CD14-positive monocyte (primary cell): ENCODE data around the gene STIM1. TPM values are rescaled to one million over a fixed set of nuclear protein-coding genes. Genes with fewer than 3 reads are reported as not detected.

Experiments
- DNase-seq, 3 donors: peaks; one replicate each; pipeline ENCODE4 v3.0.0-alpha.2; 2011 to 2022
- H2AFZ ChIP-seq: 2 replicates; pipeline ENCODE4 v1.6.0; 2012; ENCODE audit warnings: mild to moderate bottlenecking, low read depth, low read length, inconsistent platforms; ENCODE audit not compliant: insufficient read depth, poor library complexity, severe bottlenecking
- H3K27ac ChIP-seq, 2 donors: 1 replicate in 1 of 2; 2 replicates in 1 of 2; pipeline ENCODE4 v1.5.1; 2012 to 2013; ENCODE audit warnings: low read length in 2 of 2, control low read depth in 1 of 2, inconsistent platforms in 1 of 2, low read depth in 1 of 2, mild to moderate bottlenecking in 1 of 2
- H3K27me3 ChIP-seq, 2 donors: one replicate each; pipeline versions ENCODE4 v1.6.0 to v1.6.1; 2011 to 2013; ENCODE audit warnings: low read length in 2 of 2; ENCODE audit not compliant: control insufficient read depth in 2 of 2, insufficient read depth in 2 of 2
- H3K36me3 ChIP-seq, 2 donors: replicated peaks in 1 of 2; 1 replicate in 1 of 2; 2 replicates in 1 of 2; pipeline versions ENCODE4 v1.5.1 to v1.6.1; 2012 to 2013; ENCODE audit warnings: low read length in 2 of 2, control low read depth in 1 of 2, inconsistent platforms in 1 of 2, mild to moderate bottlenecking in 1 of 2; ENCODE audit not compliant: insufficient read depth in 2 of 2, control insufficient read depth in 1 of 2
- H3K4me1 ChIP-seq, 2 donors: 1 replicate in 1 of 2; 2 replicates in 1 of 2; pipeline versions ENCODE4 v1.5.1 to v1.6.1; 2012 to 2013; ENCODE audit warnings: low read length in 2 of 2, control low read depth in 1 of 2, inconsistent platforms in 1 of 2, mild to moderate bottlenecking in 1 of 2, moderate library complexity in 1 of 2; ENCODE audit not compliant: insufficient read depth in 2 of 2, control insufficient read depth in 1 of 2
- H3K4me2 ChIP-seq: replicated peaks from 2 replicates; pipeline ENCODE3; 2012; ENCODE audit warnings: low read length, moderate library complexity, mild to moderate bottlenecking; ENCODE audit not compliant: poor library complexity, severe bottlenecking; ENCODE audit errors: extremely low read depth
- H3K4me3 ChIP-seq, 3 experiments: fragments of 200-600 bp in 1 of 3; sonication (generic) in 1 of 3; replicated peaks in 1 of 3; 1 replicate in 2 of 3; 2 replicates in 1 of 3; pipeline ENCODE4 v1.5.1; 2011 to 2013; ENCODE audit warnings: low read length in 3 of 3, mild to moderate bottlenecking in 3 of 3, control low read depth in 2 of 3, low read depth in 2 of 3, inconsistent platforms in 1 of 3, moderate library complexity in 1 of 3
- H3K79me2 ChIP-seq: 2 replicates; pipeline ENCODE4 v1.6.0; 2012; ENCODE audit warnings: mild to moderate bottlenecking, control low read depth, inconsistent platforms, low read length, moderate library complexity; ENCODE audit not compliant: insufficient read depth
- H3K9ac ChIP-seq: 2 replicates; pipeline ENCODE4 v1.6.0; 2017; ENCODE audit warnings: low read length, mild to moderate bottlenecking; ENCODE audit not compliant: insufficient read depth, poor library complexity, severe bottlenecking
- H3K9me3 ChIP-seq, 2 donors: replicated peaks in 1 of 2; 1 replicate in 1 of 2; 2 replicates in 1 of 2; pipeline versions ENCODE4 v1.5.1 to v1.6.1; 2012 to 2013; ENCODE audit warnings: low read length in 2 of 2, control low read depth in 1 of 2; ENCODE audit not compliant: control insufficient read depth in 1 of 2, insufficient read depth in 1 of 2
- H4K20me1 ChIP-seq: 2 replicates; pipeline ENCODE4 v1.6.0; 2012; ENCODE audit warnings: mild to moderate bottlenecking, low read length, control low read depth, moderate library complexity; ENCODE audit not compliant: insufficient read depth
- H3K27ac Mint-ChIP-seq, 7 donors: one replicate each; pipeline ENCODE4 v1.8.0; 2020; ENCODE audit warnings: mild to moderate bottlenecking in 7 of 7, mixed read lengths in 7 of 7, moderate library complexity in 6 of 7, inconsistent platforms in 2 of 7
- H3K27me3 Mint-ChIP-seq, 3 donors: one replicate each; pipeline ENCODE4 v1.8.0; 2021 to 2022; ENCODE audit warnings: low read depth in 3 of 3, mild to moderate bottlenecking in 3 of 3, mixed read lengths in 3 of 3, moderate library complexity in 3 of 3, inconsistent platforms in 1 of 3
- H3K36me3 Mint-ChIP-seq, 2 donors: one replicate each; pipeline ENCODE4 v1.8.0; 2020; ENCODE audit warnings: mixed read lengths in 2 of 2, inconsistent platforms in 1 of 2, mild to moderate bottlenecking in 1 of 2
- H3K4me1 Mint-ChIP-seq: one replicate; pipeline ENCODE4 v1.8.0; 2020; ENCODE audit warnings: mild to moderate bottlenecking, mixed read lengths
- H3K4me3 Mint-ChIP-seq, 2 donors: one replicate each; pipeline ENCODE4 v1.8.0; 2020; ENCODE audit warnings: mild to moderate bottlenecking in 2 of 2, mixed read lengths in 2 of 2, moderate library complexity in 1 of 2
- H3K9me3 Mint-ChIP-seq, 7 donors: one replicate each; pipeline ENCODE4 v1.8.0; 2020 to 2022; ENCODE audit warnings: mixed read lengths in 7 of 7, mild to moderate bottlenecking in 6 of 7, moderate library complexity in 6 of 7, inconsistent platforms in 2 of 7
- WGBS: methylation state at CpG from one replicate; pipeline ENCODE4 v1.1.5; 2013; ENCODE audit warnings: missing lambda C conversion rate; ENCODE audit not compliant: insufficient coverage; 5-methylcytosine and 5-hydroxymethylcytosine counted together
- intact Hi-C, 2 donors: fragments of 100-400 bp; cut with micrococcal nuclease; formaldehyde crosslinking; loops; one replicate each; pipeline versions ENCODE4 v1.15.0 to v1.15.1; 2023
- polyA plus RNA-seq, 3 donors: library from polyadenylated mRNA; depleted of rRNA in 1 of 3; unstranded in 2 of 3; stranded (reverse) in 1 of 3; fragments of 300-500 nt in 2 of 3; fragments of >200 nt in 1 of 3; fragmentation: Illumina TruSeq in 2 of 3; gene quantifications; 1 replicate in 2 of 3; 2 replicates in 1 of 3; pipeline ENCODE4 v1.2.3, GENCODE V29; 2012 to 2021
- TF ChIP-seq, protein P1 (sequence below): fragments of 200-600 bp; IDR thresholded peaks from one replicate; pipeline ENCODE4 v1.8.0; 2022; ENCODE audit warnings: antibody characterized with exemption, mild to moderate bottlenecking

Gene STIM1
- polyA plus RNA-seq, 3 donors: 14.0 to 68.6 (median 21.0) TPM

DNA sequence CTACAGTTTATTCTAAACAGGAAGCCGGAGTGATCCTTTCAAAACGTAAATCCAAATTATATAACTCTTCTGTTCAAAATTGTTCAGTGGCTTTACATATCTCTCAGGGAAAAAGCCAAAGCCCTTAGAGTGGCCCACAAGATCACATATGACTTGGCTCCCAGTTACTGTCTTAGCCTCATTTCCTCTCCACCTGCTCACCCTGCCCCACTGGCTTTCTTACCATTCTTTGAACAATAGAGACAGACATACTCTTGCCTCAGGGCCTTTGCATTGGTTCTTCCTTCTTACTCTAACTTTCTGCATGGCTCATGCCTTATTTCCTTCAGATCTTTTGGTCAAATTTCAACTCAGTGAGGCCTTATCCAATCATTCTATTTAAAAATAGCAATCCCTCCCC, 52.1 kb downstream of the STIM1 start:
- peaks cover 29% of the 10 kb centered on the region for H4K20me1 ChIP-seq
- no peaks in the 10 kb centered on the region for H3K9me3 ChIP-seq
- peaks cover 49 to 63% of the 10 kb centered on the region in 2 donors for H3K4me1 ChIP-seq
- peaks cover 96% of the 10 kb centered on the region for H3K79me2 ChIP-seq
- 67% methylated on average over 2 of the region's 2 CpGs for WGBS
- no peaks in the 10 kb centered on the region for H3K36me3 ChIP-seq
- H3K4me2 ChIP-seq: no peak overlapping the region
- no peak for DNase-seq
- TF ChIP-seq, protein P1, sequence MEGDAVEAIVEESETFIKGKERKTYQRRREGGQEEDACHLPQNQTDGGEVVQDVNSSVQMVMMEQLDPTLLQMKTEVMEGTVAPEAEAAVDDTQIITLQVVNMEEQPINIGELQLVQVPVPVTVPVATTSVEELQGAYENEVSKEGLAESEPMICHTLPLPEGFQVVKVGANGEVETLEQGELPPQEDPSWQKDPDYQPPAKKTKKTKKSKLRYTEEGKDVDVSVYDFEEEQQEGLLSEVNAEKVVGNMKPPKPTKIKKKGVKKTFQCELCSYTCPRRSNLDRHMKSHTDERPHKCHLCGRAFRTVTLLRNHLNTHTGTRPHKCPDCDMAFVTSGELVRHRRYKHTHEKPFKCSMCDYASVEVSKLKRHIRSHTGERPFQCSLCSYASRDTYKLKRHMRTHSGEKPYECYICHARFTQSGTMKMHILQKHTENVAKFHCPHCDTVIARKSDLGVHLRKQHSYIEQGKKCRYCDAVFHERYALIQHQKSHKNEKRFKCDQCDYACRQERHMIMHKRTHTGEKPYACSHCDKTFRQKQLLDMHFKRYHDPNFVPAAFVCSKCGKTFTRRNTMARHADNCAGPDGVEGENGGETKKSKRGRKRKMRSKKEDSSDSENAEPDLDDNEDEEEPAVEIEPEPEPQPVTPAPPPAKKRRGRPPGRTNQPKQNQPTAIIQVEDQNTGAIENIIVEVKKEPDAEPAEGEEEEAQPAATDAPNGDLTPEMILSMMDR: no peak
- H3K4me1 Mint-ChIP-seq: peaks cover 71% of the 10 kb centered on the region
- no peak overlapping the region for H3K9ac ChIP-seq
- no peak overlapping the region for H3K4me3 Mint-ChIP-seq
- H3K4me3 ChIP-seq: no peak overlapping the region
- no peaks in the 10 kb centered on the region for H3K27me3 ChIP-seq
- intact Hi-C loops: no loop called here
- peaks cover 4 to 6% of the 10 kb centered on the region in 2 donors for H3K36me3 Mint-ChIP-seq
- no peak overlapping the region for H2AFZ ChIP-seq
- no peaks in the 10 kb centered on the region for H3K9me3 Mint-ChIP-seq
- H3K27ac ChIP-seq: no peak overlapping the region
- peak overlapping the region in 4 of 7 donors; percentile 4 to 58 (median 38) for H3K27ac Mint-ChIP-seq
- no peaks in the 10 kb centered on the region for H3K27me3 Mint-ChIP-seq

- peaks cover 4 to 6% of the 10 kb centered on the region in 2 donors for H3K36me3 Mint-ChIP-seq
- H3K27me3 Mint-ChIP-seq: no peaks in the 10 kb centered on the region
- no peaks in the 10 kb centered on the region for H3K9me3 Mint-ChIP-seq
- Histone ChIP-seq H3K9ac (no peak overlapping the region), H3K36me3 (no peaks in the 10 kb centered on the region), H3K27ac (no peak overlapping the region), H3K9me3 (no peaks in the 10 kb centered on the region), H3K79me2 (peaks cover 97% of the 10 kb centered on the region), H3K4me2 (no peak overlapping the region), H3K4me3 (no peak overlapping the region), H2AFZ (no peak overlapping the region), H3K27me3 (no peaks in the 10 kb centered on the region), H4K20me1 (peaks cover 17% of the 10 kb centered on the region), H3K4me1 (peaks cover 49 to 63% of the 10 kb centered on the region in 2 donors)
- peaks cover 70% of the 10 kb centered on the region for H3K4me1 Mint-ChIP-seq
- WGBS: 52% methylated on average over 3 of the region's 3 CpGs
- DNase-seq: no peak
- TF ChIP-seq, protein P1: no peak
- peak overlapping the region in 2 of 7 donors; percentile 14 to 17 for H3K27ac Mint-ChIP-seq
- H3K4me3 Mint-ChIP-seq: no peak overlapping the region
- intact Hi-C loops: no loop called here
These were observed 54.4 kb downstream of the STIM1 start for GRCh38 chr11:3909901-3910300.
